Stimulated activated CD8-positive, alpha-beta memory T cell treated with anti-CD3 and anti-CD28 coated beads, Interleukin-12 subunit alpha, Interleukin-12 subunit beta, amount 100 ng/mL, for 24 hours (primary cell): Measurements from ENCODE around the gene CPNE4.

ENCODE experiments used
- DNase-seq: peaks from one replicate; pipeline ENCODE4 v3.0.0-alpha.2; 2020; ENCODE audit errors: extremely low read depth

Gene CPNE4

DNA sequence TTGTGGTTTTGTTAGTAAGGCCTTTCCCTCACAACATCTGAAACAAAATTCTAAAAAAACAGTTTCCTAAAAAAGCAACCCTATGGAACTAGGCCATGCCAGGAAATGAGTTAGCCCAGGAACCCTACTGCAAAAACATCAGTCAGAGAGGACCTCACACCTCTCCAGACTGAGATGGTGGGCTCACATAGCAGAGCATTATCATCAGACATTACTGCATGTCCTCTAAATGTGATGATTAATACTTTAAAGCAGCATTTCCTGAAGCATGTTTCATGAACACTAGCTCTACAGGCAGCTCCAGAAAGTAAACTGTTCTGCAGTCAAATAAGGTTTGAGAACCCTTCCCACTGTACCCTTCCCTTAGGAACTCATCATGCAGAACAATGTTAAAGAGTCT, 299.7 kb downstream of the CPNE4 start:
- no peak for DNase-seq

DNA sequence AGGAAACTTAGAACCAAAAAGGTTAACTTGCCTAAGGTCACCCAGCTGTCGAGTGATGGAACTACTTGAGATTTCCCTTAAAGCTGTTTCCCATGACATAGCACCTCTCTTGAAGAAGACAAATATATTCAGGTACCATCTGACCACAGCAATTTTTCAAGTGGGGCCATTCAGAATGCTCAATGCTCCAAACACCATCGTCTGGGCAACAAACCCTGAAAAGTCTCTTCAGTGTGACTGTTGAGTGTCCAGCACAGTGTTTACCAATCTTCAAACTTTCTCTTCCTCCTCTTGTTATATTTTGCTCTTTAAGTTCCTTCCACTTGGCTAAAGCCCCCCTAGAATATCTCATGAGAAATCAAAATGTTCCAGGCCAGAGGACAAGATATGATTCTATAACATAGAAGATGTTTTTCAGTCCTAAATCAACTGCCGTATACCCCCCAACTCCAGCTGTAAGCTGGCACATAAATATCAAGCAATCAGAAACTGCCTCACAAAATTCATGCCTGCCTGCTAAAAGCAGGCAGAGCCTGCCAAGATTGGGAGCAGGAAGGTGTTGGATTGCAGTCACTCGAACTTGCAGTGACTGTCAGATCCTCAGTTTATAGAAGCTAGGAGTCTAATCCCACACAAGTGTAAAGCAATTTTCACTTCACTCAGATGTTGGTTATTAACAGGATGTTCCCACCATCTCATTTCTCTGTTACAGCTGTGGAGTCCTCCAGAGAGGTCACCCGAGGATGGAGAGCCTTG, 301.6 kb downstream of the CPNE4 start:
- DNase-seq, result no peak

DNA sequence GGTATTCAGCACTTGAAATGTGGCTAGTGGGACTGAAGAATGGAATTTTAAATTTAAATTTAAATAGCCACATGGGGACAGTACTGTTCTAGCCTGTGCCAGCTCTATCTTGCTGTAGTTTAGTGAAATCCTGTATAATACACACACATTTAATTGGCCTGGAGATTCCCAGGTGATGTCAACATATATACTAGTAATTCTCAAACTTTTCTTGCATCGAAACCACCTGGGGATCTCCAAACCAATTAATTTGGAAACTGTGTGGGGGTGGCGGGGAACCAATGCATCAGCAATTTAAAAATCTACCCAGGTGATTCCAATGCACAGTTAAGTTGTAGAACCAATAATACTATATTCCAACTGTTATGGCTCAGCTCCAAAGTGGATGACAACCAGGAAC, 303.1 kb downstream of the CPNE4 start:
- DNase-seq, result no peak

- DNase-seq, result no peak
Observed at GRCh38 chr3:131730581-131730980, 304.2 kb downstream of the CPNE4 start.

DNA sequence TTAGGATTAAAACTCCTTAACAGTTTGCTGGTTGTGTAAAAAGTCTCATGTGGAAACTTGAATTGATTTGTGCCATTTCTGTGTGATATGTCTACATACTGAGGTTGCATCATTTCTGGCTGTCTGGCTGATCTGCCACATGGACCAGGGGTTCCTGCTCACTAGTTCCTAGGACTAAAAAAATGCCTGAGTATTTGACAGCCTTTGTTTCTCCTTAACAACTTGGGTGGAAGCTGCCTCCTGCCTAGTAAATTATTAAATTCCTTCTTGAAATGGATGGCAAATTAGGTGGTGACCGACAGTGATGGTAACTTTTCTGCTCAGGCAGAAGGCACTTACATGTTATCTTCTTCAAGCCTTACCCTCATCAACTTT, 305.2 kb downstream of the CPNE4 start:
- DNase-seq, result no peak

GRCh38 chr3:131728898-131729642, 305.7 kb downstream of the CPNE4 start:
- DNase-seq, result no peak

- no peak for DNase-seq
Observed at GRCh38 chr3:131725414-131725813, 309.4 kb downstream of the CPNE4 start.

- no peak for DNase-seq
Observed at GRCh38 chr3:131723343-131723742, 311.5 kb downstream of the CPNE4 start.

- DNase-seq, result no peak
Observed at GRCh38 chr3:131717493-131717892, 317.3 kb downstream of the CPNE4 start.

DNA sequence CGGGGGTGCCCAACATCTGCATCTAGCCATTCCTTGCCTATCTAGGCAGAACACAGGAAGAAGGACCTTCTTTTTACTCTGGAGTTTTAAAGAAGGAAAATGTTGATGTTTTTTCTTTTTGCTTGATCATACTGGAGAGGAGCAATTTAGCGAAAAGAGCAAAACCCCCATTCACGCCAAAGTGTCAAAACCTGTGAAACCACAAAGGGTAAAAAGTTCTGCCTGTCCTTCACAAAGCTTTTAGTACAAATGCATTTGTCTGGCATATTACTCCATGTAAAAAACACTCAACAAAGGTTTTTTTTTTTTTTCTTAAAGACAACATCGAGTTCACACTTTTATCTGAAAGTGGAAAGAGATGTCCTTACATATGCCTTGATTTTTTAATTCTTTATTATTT, 317.9 kb downstream of the CPNE4 start:
- no peak for DNase-seq

DNA sequence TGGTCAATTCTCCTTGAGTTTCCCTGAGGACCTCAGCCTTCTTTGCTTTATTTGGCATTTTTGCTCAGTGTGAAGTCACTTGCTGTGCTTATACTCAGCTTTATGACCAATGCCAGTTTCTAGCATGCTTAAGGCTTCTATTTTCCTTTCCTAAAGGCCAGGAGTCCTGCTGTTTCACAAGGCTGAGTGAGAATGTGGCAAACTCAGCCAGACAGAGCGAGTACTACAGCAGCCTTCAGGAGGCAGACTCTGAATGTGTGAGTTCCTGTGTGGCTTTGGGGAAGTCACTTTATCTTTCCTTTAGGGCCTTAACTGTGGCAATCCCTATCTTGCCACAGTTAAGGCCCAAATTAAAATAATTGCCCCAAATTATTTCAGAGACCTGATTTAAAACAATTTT, 318.8 kb downstream of the CPNE4 start:
- DNase-seq, result no peak

GRCh38 chr3:131714585-131715220, 320.1 kb downstream of the CPNE4 start:
- DNase-seq, result no peak

DNA sequence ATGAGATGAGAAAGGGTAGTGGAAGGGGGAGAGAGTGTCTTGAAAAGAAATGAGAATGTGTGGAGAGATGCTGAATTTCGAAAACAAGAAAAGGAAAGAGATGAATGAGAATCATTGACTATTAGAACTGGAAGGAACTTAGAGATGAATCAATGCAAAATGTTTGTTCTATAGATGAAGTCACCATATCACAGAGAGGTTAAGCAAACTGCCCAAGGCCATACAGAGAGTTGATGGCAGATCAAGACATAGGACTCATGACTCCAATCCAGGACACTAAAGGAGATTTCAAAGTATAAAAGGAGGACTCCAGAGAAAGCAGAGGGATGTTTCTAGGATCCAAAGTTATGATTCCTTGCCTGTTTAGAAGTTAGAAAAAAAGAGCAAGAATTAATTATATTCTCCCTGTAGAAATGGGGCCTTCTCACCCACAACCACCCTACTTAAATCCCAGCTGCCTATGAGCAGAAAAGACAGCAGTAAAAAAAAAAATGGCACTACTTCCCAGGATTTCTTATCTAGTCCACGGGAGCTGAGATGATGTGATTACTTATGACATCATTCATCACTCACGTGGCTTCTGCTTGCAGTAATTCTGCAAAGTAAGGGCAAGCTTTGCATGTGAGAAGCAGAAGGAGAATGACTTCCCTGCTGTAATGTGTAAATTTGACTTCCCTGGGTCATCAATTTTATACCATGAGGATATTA, 321.2 kb downstream of the CPNE4 start:
- DNase-seq, result no peak

DNA sequence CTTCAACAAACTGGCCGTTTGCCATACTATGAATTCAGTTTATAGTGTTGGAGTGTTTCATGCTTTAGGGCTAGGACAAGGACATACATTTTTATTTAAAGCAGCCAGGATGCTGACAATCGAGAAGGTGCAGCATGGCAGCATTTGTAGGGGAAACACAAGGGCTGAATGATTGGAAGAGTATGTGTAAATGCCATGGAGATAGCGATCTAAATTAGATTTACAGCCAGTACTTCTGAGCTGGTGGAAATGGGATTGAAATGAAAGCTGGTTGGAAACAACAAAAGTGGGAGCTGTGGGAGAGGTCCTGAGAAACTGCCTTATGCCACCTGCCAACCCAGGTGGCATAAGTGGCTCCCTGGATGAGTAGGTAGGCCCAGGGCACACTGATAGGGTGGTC, 322.2 kb downstream of the CPNE4 start:
- DNase-seq, result no peak

- no peak for DNase-seq
Observed at GRCh38 chr3:131711114-131711768, 323.6 kb downstream of the CPNE4 start.

- DNase-seq, result no peak
Observed at GRCh38 chr3:131708241-131708640, 326.6 kb downstream of the CPNE4 start.

DNA sequence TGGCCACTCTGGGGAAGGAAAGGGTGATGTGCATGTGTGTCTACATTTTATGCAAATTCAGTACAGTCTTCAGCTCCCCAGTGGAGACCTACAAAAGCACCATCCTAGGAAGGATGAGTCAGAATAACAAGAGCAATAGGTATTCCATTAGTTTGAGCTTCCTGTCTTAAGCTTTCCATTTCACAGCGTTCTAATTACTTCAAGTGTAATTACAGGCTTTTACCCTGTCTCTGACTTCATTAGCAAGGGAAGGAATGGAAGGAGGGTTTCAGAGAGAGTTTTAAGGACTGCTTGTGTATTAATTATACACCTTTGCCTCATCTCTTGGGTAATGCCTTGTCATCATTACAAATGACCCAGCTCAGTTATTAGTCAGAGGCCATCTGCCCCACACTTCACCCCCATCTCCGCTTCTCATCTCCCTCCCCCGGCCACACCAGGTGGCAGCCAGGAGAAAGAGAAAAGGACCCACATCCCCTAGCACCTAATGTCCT, 329.2 kb downstream of the CPNE4 start:
- DNase-seq, result no peak

GRCh38 chr3:131705099-131705498, 329.7 kb downstream of the CPNE4 start:
- no peak for DNase-seq

DNA sequence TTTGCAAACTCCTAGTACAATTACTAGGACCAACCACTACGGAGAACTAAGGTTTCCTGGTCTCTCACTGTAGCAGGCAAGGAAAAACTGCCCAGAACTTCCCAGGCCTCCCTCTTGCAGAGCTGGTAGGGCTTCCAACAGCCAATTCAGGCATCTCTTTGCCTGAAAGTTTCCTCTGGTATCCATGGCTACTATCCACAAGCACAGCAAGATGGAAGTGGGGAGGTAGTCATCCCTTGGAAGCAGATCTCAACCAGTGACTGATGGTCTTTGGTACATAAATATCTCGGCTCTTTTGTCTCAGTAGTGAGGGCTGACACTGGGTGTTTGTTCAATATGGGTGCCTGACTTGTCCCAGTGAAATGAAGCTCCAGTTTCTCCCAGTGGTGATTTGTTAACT, 330.7 kb downstream of the CPNE4 start:
- DNase-seq, result no peak

GRCh38 chr3:131702146-131702545, 332.7 kb downstream of the CPNE4 start:
- no peak for DNase-seq

DNA sequence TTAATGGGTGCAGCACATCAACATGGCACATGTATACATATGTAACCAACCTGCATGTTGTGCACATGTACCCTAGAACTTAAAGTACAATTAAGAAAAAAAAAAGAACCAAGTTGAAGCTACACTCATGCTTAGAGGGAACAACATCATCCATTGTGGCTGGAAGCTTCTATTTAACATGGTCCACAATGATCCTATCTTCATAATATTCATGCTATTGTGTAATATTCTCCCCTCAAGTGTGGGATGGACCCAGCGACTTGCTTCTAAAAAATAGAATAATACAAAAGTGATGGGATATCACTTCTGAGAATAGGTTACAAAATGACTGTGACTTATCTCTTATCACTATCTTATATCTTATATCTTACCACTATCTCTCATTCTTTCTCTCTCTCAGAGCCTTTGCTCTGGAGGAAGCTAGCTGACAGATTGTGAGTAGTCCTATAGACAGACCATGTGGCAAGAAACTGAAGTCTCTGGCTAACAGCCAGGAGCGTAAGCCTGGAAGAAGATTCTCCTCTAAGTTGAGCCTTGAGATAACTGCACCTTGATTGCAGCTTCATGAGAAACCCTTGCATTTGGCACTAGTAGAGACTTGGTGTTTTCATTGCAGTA, 333.6 kb downstream of the CPNE4 start:
- DNase-seq, result no peak
